ENCODE results near the gene SLX4IP.

SLX4IP gene

GRCh38 chr20:10554285-10554684, 119.2 kb downstream of the SLX4IP start:
- DNase-seq, result no peak

GRCh38 chr20:10555393-10555792, 120.3 kb downstream of the SLX4IP start:
- no peak for DNase-seq

- no peak for DNase-seq
These were observed 120.8 kb downstream of the SLX4IP start for GRCh38 chr20:10555865-10556308.

DNA sequence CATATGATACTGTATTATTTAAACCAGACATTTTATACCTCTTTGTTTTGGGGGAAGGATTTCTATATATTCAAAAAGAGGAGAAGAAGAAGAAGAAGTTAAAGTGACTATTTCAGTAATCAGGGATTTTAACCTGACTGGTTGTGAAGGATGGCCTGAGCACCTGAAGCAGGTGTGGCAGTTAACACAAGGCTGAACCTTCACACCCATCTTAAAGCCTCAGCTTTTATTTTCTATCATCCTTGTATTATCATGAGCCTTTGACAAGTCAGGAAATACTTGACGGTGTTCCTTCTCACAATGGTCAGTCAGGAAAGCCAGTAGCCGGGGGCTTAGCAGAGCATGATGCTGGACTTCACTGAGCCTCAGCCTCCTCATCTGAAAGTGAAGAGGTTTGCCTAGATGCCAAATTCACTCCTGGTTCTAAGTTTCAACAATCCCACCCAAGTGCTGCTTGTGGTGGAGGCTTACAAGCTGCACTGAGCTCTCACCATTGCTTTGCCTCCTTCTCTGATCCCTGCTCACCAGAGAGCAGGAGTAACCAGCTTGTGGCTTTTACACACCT, 121.5 kb downstream of the SLX4IP start:
- DNase-seq, result no peak

DNA sequence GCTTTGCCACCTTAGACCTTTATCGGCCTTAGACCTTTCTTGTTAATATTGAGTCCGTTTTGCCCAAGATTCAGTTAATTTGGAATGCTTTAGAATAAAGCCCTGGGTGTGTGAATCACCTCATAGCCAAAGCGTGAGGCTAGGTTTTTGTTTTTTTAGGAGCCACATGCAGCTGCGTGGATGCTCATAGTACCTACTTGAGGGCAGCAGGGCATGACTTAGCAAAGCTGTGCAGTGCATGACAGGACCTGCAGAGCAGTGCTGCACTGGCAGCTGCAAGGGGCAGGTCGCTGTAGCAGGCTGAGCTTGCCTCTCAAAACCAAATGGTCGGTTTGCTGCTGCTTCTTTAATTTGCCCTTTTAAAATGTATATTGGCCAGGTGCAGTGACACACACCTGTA, 122.6 kb downstream of the SLX4IP start:
- DNase-seq, result peak; percentile 43

GRCh38 chr20:10558635-10559187, 123.6 kb downstream of the SLX4IP start:
- no peak for DNase-seq

DNA sequence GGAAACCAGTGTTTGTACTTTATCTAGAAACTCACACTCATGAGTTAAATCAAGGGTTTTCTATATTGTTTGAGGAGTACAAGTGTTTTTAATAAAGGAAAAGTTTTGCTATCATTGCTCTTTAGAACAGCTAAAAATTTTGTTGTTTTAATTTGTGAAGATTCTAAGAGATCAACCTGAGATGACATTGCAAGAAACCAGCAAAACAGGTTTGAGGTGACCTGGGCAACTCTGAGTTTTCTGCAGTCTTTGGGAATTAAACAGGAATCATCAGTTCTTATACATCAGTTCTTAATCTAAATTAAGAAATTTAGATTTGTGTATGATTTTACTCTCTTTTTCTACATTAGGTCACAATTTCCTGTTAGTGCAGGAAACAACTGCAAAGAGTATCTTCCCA, 124.2 kb downstream of the SLX4IP start:
- no peak for DNase-seq

- no peak for DNase-seq
These were observed 125.6 kb downstream of the SLX4IP start for GRCh38 chr20:10560686-10561085.

- DNase-seq, result no peak
These were observed 126.2 kb downstream of the SLX4IP start for GRCh38 chr20:10561302-10561701.

DNA sequence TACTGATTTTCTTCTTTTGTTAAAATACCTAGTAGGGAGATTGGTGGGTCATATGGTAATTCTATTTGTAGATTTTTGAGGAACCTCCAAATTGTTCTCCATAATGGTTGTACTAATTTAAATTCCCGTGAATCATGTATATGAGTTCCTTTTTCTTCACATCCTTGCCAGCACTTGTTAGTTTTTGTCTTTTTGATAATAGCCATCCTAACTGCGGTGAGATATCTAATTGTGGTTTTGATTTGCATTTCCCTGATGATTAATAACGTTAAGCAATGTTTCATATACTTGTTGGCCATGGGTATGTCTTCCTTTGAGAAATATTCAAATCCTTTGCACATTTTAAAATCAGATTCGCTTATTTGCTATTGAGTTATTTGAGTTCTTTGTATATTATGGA, 127.8 kb downstream of the SLX4IP start:
- DNase-seq, result no peak

DNA sequence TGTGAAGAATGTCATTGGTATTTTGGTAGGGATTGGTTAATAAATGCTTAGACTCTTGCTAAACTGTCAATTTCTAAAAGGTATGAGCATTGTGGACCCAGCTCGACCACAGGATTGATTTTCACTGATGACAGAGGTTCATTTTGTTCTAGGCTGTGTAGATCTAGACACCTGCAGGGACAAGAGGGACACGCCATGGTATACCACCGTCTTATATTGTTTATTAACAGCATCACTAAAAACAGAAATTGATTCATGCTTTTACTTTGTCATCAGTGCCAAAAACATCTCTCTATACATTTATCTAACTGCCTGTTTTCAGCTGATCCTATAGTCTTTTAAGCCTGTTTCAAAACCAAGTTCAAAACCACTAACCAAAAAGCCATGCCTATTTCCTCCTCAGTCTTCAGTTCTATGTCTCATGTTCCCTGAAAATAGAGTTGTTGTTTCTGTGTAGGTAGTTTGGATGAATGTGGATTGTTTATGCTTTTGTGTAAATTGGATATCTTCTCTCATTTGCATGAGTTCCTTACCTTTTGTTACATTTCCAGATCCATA, 128.9 kb downstream of the SLX4IP start:
- DNase-seq, result no peak

GRCh38 chr20:10565191-10565921, 130.3 kb downstream of the SLX4IP start:
- no peak for DNase-seq

- DNase-seq, result no peak
These were observed 131.1 kb downstream of the SLX4IP start for GRCh38 chr20:10565922-10566897.

- no peak for DNase-seq
These were observed 132.9 kb downstream of the SLX4IP start for GRCh38 chr20:10568032-10568431.

DNA sequence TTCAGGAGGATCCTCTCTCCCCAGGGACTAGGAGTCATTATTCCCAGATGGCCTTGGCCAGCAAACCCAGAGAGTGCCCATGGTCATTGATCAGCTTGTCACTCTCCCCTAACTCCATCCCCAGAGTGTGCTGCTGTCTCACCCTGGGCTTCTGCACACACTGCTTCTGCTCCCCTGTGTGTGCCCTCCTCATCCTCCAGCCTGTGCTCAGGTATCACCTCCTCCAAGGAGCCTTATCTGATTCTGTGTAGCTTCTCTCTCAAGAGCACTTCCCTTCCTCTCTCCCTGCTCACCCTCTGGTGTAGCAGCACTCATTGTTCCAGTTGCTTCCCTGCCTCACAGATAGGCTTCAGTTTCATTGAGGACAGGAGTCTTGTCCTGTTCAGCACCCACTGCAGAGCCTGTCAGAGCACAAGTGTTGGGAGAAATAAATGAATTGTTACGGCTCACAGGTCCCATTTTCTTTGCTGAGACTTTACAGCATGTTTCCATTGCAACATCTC, 136.3 kb downstream of the SLX4IP start:
- DNase-seq, result no peak

DNA sequence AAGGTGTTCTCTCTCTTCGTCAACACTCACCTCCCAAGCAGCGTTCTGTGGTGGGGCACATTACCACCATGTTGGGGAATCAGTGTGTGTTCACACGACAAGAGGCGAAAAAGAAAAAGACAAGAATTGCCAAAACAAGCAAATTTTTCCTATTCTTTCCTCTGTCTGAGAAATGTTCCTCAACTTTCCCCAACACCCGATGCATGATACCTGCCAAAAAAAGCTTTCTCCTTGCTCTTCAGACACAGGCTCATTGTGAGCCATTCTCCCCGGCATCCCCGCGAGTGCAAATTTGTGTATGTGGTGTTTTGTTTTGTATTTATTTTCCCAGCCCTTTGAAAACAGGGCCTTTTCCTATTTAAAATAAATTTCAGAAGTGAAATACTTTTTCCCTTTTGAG, 137.7 kb downstream of the SLX4IP start:
- no peak for DNase-seq

DNA sequence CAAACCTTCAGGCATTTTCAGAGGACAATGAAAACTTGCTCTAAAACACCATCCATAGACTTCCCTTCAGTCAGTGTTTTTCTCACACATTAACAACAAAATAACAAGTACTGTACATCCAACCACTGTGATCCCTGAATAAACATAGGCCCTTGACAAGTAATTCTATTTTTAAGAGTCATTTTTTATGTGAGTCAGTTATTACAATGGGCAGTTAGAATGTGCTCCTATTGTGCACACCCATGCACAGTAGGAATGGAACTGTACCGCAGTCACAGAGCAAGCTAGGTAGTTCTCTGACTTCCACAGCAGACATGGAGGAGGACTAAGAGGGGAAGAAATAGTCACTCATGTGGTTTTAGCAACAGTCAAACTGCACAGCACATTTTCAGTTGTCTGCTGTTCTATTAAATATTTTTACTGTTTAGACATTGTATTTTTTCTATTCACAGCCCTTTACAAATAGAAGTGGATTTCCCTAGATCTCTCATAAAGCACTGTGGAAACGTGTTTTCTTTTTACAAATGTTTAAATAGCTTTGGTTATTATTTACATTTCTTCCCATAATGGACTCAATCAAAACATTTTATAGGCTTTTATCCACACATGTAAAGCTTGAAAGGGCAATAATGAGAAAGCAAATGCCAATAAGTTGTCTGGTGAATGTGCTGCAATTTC, 138.3 kb downstream of the SLX4IP start:
- no peak for DNase-seq

DNA sequence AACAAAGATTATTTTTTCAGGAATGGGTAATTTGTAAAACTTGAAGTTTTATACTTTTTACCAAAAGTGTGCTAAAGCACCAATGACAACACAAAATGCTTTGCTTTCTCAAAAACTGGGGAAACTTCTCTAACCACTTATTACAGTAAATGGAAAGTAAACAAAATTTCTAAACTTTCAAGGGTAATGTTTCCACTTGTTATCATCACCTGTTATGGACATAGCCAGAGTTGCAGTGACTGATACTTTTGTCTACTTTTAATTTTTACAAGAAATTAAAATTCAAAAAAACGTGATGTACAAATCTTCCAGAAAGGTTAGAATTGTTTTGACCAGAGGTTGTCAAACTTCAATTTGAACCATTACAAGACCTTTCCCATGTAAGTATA, 138.8 kb downstream of the SLX4IP start:
- no peak for DNase-seq

GRCh38 chr20:10576411-10577090, 141.4 kb downstream of the SLX4IP start:
- DNase-seq, result no peak

- no peak for DNase-seq
These were observed 142.5 kb downstream of the SLX4IP start for GRCh38 chr20:10577648-10578047.

- DNase-seq, result no peak
These were observed 143.5 kb downstream of the SLX4IP start for GRCh38 chr20:10578607-10579006.

GRCh38 chr20:10579942-10580341, 144.8 kb downstream of the SLX4IP start:
- no peak for DNase-seq
